Pancreas (tissue), 10 donors: ENCODE data around the gene MPP4. TPM values are rescaled to one million over a fixed set of nuclear protein-coding genes. Genes with fewer than 3 reads are reported as not detected.

ENCODE experiments used
- ATAC-seq, 4 donors: fragments of 200-7000 bp; cut with Tn5 transposase; one replicate each; pipeline versions ENCODE4 v1.8.0 to v1.9.1; 2020; ENCODE audit warnings: mild to moderate bottlenecking in 4 of 4, moderate library complexity in 4 of 4
- DNase-seq, 6 donors: peaks; one replicate each; pipeline ENCODE4 v3.0.0-alpha.2; 2020
- FAIRE-seq: peaks from 2 replicates; lab custom pipeline; 2012; peaks lifted over from hg19 to GRCh38; lab: Jason Lieb, UNC
- H3K27ac ChIP-seq, 4 donors: fragments of 200-600 bp; sonication (generic); 1 replicate in 3 of 4; 2 replicates in 1 of 4; pipeline versions ENCODE4 v1.5.0 to v1.8.0; 2020
- H3K27me3 ChIP-seq, 4 donors: fragments of 200-600 bp; one replicate each; pipeline ENCODE4 v1.8.0; 2021
- H3K36me3 ChIP-seq, 3 donors: fragments of 200-600 bp; sonication (generic) in 1 of 3; one replicate each; pipeline versions ENCODE4 v1.5.0 to v1.8.0; 2020 to 2021
- H3K4me1 ChIP-seq, 3 donors: fragments of 200-600 bp; one replicate each; pipeline ENCODE4 v1.8.0; 2021
- H3K4me3 ChIP-seq, 4 donors: fragments of 200-600 bp; sonication (generic) in 2 of 4; one replicate each; pipeline versions ENCODE4 v1.5.0 to v1.8.0; 2020 to 2021
- H3K9me3 ChIP-seq, 4 donors: fragments of 200-600 bp; one replicate each; pipeline ENCODE4 v1.8.0; 2021
- CTCF ChIP-seq, 4 donors: fragments of 200-600 bp; sonication (generic) in 3 of 4; IDR thresholded peaks; one replicate each; pipeline versions ENCODE4 v1.5.0 to v1.8.0; 2021; ENCODE audit warnings: antibody characterized with exemption in 4 of 4
- WGBS, 2 donors: extraction: QIAGEN DNeasy Blood & Tissue Kit; methylation state at CpG; one replicate each; pipeline ENCODE4 v1.1.7; 2013; 5-methylcytosine and 5-hydroxymethylcytosine counted together
- intact Hi-C, 3 donors: fragments of 100-400 bp; cut with DNase I; formaldehyde crosslinking; loops; one replicate each; pipeline versions ENCODE4 v1.11.1 to v1.14.2; 2022
- polyA plus RNA-seq, 2 donors: library from polyadenylated mRNA; stranded (reverse); fragments of 200-250 nt; gene quantifications; one replicate each; pipeline ENCODE4 v1.2.3, GENCODE V29; 2013
- total RNA-seq, 6 donors: library from RNA; stranded (reverse); fragmentation: NEBNext Ultra II Directional in 4 of 6; extraction: Animal tissue kit (Norgen Biotek cat#: 25700) in 4 of 6; gene quantifications; one replicate each; pipeline versions ENCODE4 v1.2.1 to v1.2.4, GENCODE V29; 2021 to 2023
- donor health status: healthy with polysubstance abuse.
- donor health status: DM: no; HTN: no; CAD: no; lungs with moderate emphysema.
- donor health status: DM: no; HTN: no; CAD: no.
- donor health status: control.
- donor health status: control.
- donor health status: Bipolar disorder and iron deficiency.
- donor health status: DM: yes; HTN: yes; CAD: no.
- donor health status: DM: no; HTN: no; CAD: no.
- donor health status: DM: no; HTN: no; CAD: no.
- donor health status: DM: yes; HTN: yes; CAD: no.

The MPP4 gene
- total and polyA plus RNA-seq, 8 donors = 0.06 to 0.19 (median 0.09) TPM; not detected in 5

GRCh38 chr2:201730651-201731285 is 32.3 kb upstream of the MPP4 start:
- no peak overlapping the region for H3K4me3 ChIP-seq
- DNase-seq = no peak
- H3K27me3 ChIP-seq = no peaks in the 10 kb centered on the region
- H3K27ac ChIP-seq = no peak overlapping the region
- peaks cover 0 to 32% (median 3%) of the 10 kb centered on the region in 3 donors for H3K36me3 ChIP-seq
- no peak for ATAC-seq
- no peaks in the 10 kb centered on the region for H3K9me3 ChIP-seq
- no peak for FAIRE-seq
- intact Hi-C loops = no loop called here
- H3K4me1 ChIP-seq = no peaks in the 10 kb centered on the region
- 88 to 92% methylated on average over 5 of the region's 5 CpGs for WGBS, 2 donors
- no peak for TF ChIP-seq CTCF (IDR thresholded peaks at IDR 0.05)

- Histone ChIP-seq H3K27me3 (no peaks in the 10 kb centered on the region), H3K9me3 (no peaks in the 10 kb centered on the region), H3K4me1 (peaks cover 0 to 11% (median 11%) of the 10 kb centered on the region in 3 donors), H3K27ac (peak overlapping the region in 2 of 4 donors; percentile 53 to 63), H3K36me3 (peaks cover 0 to 3% (median 0%) of the 10 kb centered on the region in 3 donors), H3K4me3 (no peak overlapping the region)
- intact Hi-C loops = no loop called here
- ATAC-seq (peak; percentile 99 to 100 (median 100)), FAIRE-seq (no peak), DNase-seq (peak; percentile 80 to 88 (median 83))
- 23 to 28% methylated on average over 6 of the region's 6 CpGs for WGBS, 2 donors
- TF ChIP-seq CTCF (IDR thresholded peaks at IDR 0.05) = peak in 3 of 4 donors; percentile 22 to 42 (median 22)
These were observed 17.0 kb upstream of the MPP4 start for GRCh38 chr2:201715459-201715858.

- no peaks in the 10 kb centered on the region for H3K36me3 ChIP-seq
- TF ChIP-seq CTCF (IDR thresholded peaks at IDR 0.05) = no peak
- no peaks in the 10 kb centered on the region for H3K9me3 ChIP-seq
- no peak for ATAC-seq
- no peak for FAIRE-seq
- intact Hi-C loops = no loop called here
- 98 to 100% methylated on average over 1 of the region's 1 CpG for WGBS, 2 donors
- no peaks in the 10 kb centered on the region for H3K27me3 ChIP-seq
- H3K4me1 ChIP-seq = peaks cover 0 to 11% (median 11%) of the 10 kb centered on the region in 3 donors
- DNase-seq = no peak
- H3K27ac ChIP-seq = no peak overlapping the region
- no peak overlapping the region for H3K4me3 ChIP-seq
These were observed 14.3 kb upstream of the MPP4 start for GRCh38 chr2:201712726-201713125.

GRCh38 chr2:201709747-201710146 is 11.3 kb upstream of the MPP4 start:
- DNase-seq (no peak), ATAC-seq (no peak), FAIRE-seq (no peak)
- H3K27me3 ChIP-seq = no peaks in the 10 kb centered on the region
- no peaks in the 10 kb centered on the region for H3K9me3 ChIP-seq
- H3K4me3 ChIP-seq = no peak overlapping the region
- no peak overlapping the region for H3K27ac ChIP-seq
- WGBS, 2 donors = 91 to 94% methylated on average over 5 of the region's 5 CpGs
- intact Hi-C loops = no loop called here
- TF ChIP-seq CTCF (IDR thresholded peaks at IDR 0.05) = no peak
- H3K4me1 ChIP-seq = no peaks in the 10 kb centered on the region
- peaks cover 0 to 6% (median 4%) of the 10 kb centered on the region in 3 donors for H3K36me3 ChIP-seq

GRCh38 chr2:201709049-201709448 is 10.6 kb upstream of the MPP4 start:
- H3K4me1 ChIP-seq = no peaks in the 10 kb centered on the region

More at GRCh38 chr2:201709049-201709448, 10.6 kb upstream of the MPP4 start:
- no peaks in the 10 kb centered on the region for H3K27me3 ChIP-seq
- peaks cover 0 to 9% (median 4%) of the 10 kb centered on the region in 3 donors for H3K36me3 ChIP-seq
- no peak for FAIRE-seq
- no peak for ATAC-seq
- intact Hi-C loops = no loop called here
- no peak for TF ChIP-seq CTCF (IDR thresholded peaks at IDR 0.05)
- DNase-seq = no peak
- 69 to 79% methylated on average over 2 of the region's 2 CpGs for WGBS, 2 donors
- no peak overlapping the region for H3K27ac ChIP-seq
- no peak overlapping the region for H3K4me3 ChIP-seq
- no peaks in the 10 kb centered on the region for H3K9me3 ChIP-seq
